K562 (cell line): ENCODE measurements around the gene LAMC1. TPM values are rescaled to one million over a fixed set of nuclear protein-coding genes. Genes with fewer than 3 reads are reported as not detected.

Source experiments
- ATAC-seq: fragments of 200-7000 bp; cut with Tn5 transposase; 3 replicates; pipeline ENCODE4 v1.9.1; 2020; ENCODE audit warnings: moderate library complexity
- BruUV-seq: library from RNA; stranded (reverse); fragments of 400-500 nt; replicated peaks from 2 replicates; lab custom pipeline; 2021; lab: Mats Ljungman, UMichigan
- CTCF ChIA-PET: fragments of 300-600 bp; formaldehyde crosslinking; extraction: SDS; loops from one replicate; lab custom pipeline; 2021; ENCODE audit warnings: low intra/inter-chr PET ratio; lab: Yijun Ruan, JAX
- POLR2A ChIA-PET: fragments of 300-600, 350-650 bp; sonication (Branson Sonifier 250); formaldehyde crosslinking; extraction: SDS; loops from one replicate; lab custom pipeline; 2021; ENCODE audit warnings: antibody characterized with exemption, inconsistent platforms; lab: Yijun Ruan, JAX
- DNase-seq, 4 experiments: peaks; one replicate each; pipeline versions ENCODE4 v3.0.0 to v3.0.0-alpha.2; 2011 to 2018; ENCODE audit warnings: low spot score in 3 of 4, mixed read lengths in 3 of 4; ENCODE audit errors: extremely low read depth in 1 of 4
- FAIRE-seq: peaks from 2 replicates; lab custom pipeline; 2011; peaks lifted over from hg19 to GRCh38; lab: Jason Lieb, UNC
- H2AFZ ChIP-seq: 2 replicates; pipeline ENCODE4 v1.6.0; 2011; ENCODE audit warnings: low read depth, low read length, control low read depth, inconsistent platforms
- H3K27ac ChIP-seq: fragments of 200-600 bp; 3 replicates; pipeline ENCODE4 v1.8.0; 2011; ENCODE audit warnings: low read depth, mild to moderate bottlenecking, control low read depth, inconsistent platforms, low read length, moderate library complexity, mixed read lengths; ENCODE audit errors: extremely low read depth
- H3K27me3 ChIP-seq, 2 experiments: fragments of 300-600 bp in 1 of 2; 2 replicates in 1 of 2; 3 replicates in 1 of 2; pipeline versions ENCODE4 v1.6.0 to v1.8.0; 2011; ENCODE audit warnings: inconsistent platforms in 2 of 2, low read length in 2 of 2, mild to moderate bottlenecking in 1 of 2, mixed read lengths in 1 of 2, moderate library complexity in 1 of 2; ENCODE audit not compliant: control insufficient read depth in 2 of 2, insufficient read depth in 2 of 2
- H3K36me3 ChIP-seq: fragments of 300-600 bp; 3 replicates; pipeline ENCODE4 v1.8.0; 2011; ENCODE audit warnings: mild to moderate bottlenecking, low read length, inconsistent platforms; ENCODE audit not compliant: control insufficient read depth, insufficient read depth
- H3K4me1 ChIP-seq, 2 experiments: fragments of 200-600 bp in 1 of 2; replicated peaks in 1 of 2; 2 replicates in 1 of 2; 3 replicates in 1 of 2; pipeline versions ENCODE4 v1.5.1 to v1.8.0; 2011; ENCODE audit warnings: inconsistent platforms in 2 of 2, low read length in 2 of 2, mild to moderate bottlenecking in 1 of 2, mixed read lengths in 1 of 2, moderate library complexity in 1 of 2; ENCODE audit not compliant: control insufficient read depth in 2 of 2, insufficient read depth in 2 of 2
- H3K4me2 ChIP-seq: 2 replicates; pipeline ENCODE4 v1.6.1; 2011; ENCODE audit warnings: low read length, control low read depth, inconsistent platforms, mixed read lengths; ENCODE audit not compliant: insufficient read depth
- H3K4me3 ChIP-seq: fragments of 200-600 bp; sonication (generic), shearing (Covaris generic); 2 replicates; pipeline ENCODE4 v1.5.1; 2016; ENCODE audit warnings: control low read depth, inconsistent platforms
- H3K79me2 ChIP-seq: fragments of 200-600 bp; 3 replicates; pipeline ENCODE4 v1.8.0; 2011; ENCODE audit warnings: low read length, inconsistent platforms; ENCODE audit not compliant: control insufficient read depth, insufficient read depth
- H3K9ac ChIP-seq, 2 experiments: 2 replicates each; pipeline versions ENCODE4 v1.6.0 to v1.6.1; 2011; ENCODE audit warnings: low read depth in 2 of 2, low read length in 2 of 2, control low read depth in 1 of 2, inconsistent platforms in 1 of 2, mild to moderate bottlenecking in 1 of 2, mixed read lengths in 1 of 2; ENCODE audit not compliant: insufficient read depth in 1 of 2
- H3K9me1 ChIP-seq: one replicate; pipeline ENCODE4 v1.6.0; 2011; ENCODE audit warnings: inconsistent platforms, mild to moderate bottlenecking, low read length, moderate library complexity; ENCODE audit not compliant: control insufficient read depth, insufficient read depth
- H3K9me3 ChIP-seq: replicated peaks from 2 replicates; pipeline ENCODE4 v1.5.1; 2011; ENCODE audit warnings: low read depth, low read length, inconsistent platforms; ENCODE audit not compliant: control insufficient read depth, insufficient read depth
- H4K20me1 ChIP-seq: replicated peaks from 2 replicates; pipeline ENCODE4 v1.6.1; 2011; ENCODE audit warnings: low read length, inconsistent platforms, mixed read lengths; ENCODE audit not compliant: control insufficient read depth, insufficient read depth
- CREM ChIP-seq: IDR thresholded peaks from 2 replicates; pipeline ENCODE4 v1.6.1; 2014; ENCODE audit warnings: antibody characterized with exemption, low read depth
- EHMT2 ChIP-seq: fragments of 450-650 bp; IDR thresholded peaks from 2 replicates; pipeline ENCODE4 v1.6.1; 2018; ENCODE audit warnings: antibody characterized with exemption
- FOS ChIP-seq: IDR thresholded peaks from 3 replicates; pipeline ENCODE4 v1.6.1; 2011; ENCODE audit not compliant: insufficient read length; ENCODE audit errors: extremely low read depth
- FOXJ2 ChIP-seq: fragments of 200-800 bp; sonication (Bioruptor generic); IDR thresholded peaks from 2 replicates; pipeline ENCODE4 v1.6.1; 2016; ENCODE audit warnings: missing genetic modification characterization, missing compliant biosample characterization
- HDAC6 ChIP-seq: IDR thresholded peaks from 2 replicates; pipeline ENCODE4 v1.6.1; 2012; ENCODE audit warnings: low read depth, mild to moderate bottlenecking, control low read depth, inconsistent platforms, low read length, moderate library complexity
- HMG20B ChIP-seq: fragments of 250-450 bp; sonication (Bioruptor Pico); IDR thresholded peaks from 2 replicates; pipeline ENCODE4 v1.5.0; 2021; ENCODE audit warnings: mild to moderate bottlenecking
- ILF3 ChIP-seq: fragments of 450-650 bp; IDR thresholded peaks from 2 replicates; pipeline ENCODE4 v1.6.1; 2018; ENCODE audit warnings: antibody characterized with exemption, mild to moderate bottlenecking, moderate library complexity, borderline replicate concordance
- JUN ChIP-seq, 2 experiments: sonication (generic) in 1 of 2; formaldehyde crosslinking in 1 of 2; IDR thresholded peaks; 2 replicates each; pipeline versions ENCODE4 v1.6.1 to v1.8.0; 2012 to 2022; ENCODE audit warnings: borderline replicate concordance in 2 of 2, mild to moderate bottlenecking in 2 of 2, improper control_type of control experiment in 1 of 2, low read depth in 1 of 2, low read length in 1 of 2, missing genetic modification reagents in 1 of 2
- KAT8 ChIP-seq: fragments of 450-650 bp; IDR thresholded peaks from 2 replicates; pipeline ENCODE4 v1.6.1; 2016; ENCODE audit warnings: low read depth, mild to moderate bottlenecking
- MCM2 ChIP-seq: fragments of 450-650 bp; IDR thresholded peaks from 2 replicates; pipeline ENCODE4 v1.6.1; 2017; ENCODE audit warnings: low read depth, mild to moderate bottlenecking
- PHB2 ChIP-seq: fragments of 450-650 bp; IDR thresholded peaks from 2 replicates; pipeline ENCODE4 v1.6.1; 2017; ENCODE audit warnings: low read depth
- POLR3G ChIP-seq: IDR thresholded peaks from 2 replicates; pipeline ENCODE4 v1.6.1; 2011; ENCODE audit not compliant: insufficient read length, insufficient replicate concordance; ENCODE audit errors: extremely low read depth
- SIN3A ChIP-seq, 2 experiments: fragments of 150-350 bp in 1 of 2; IDR thresholded peaks; 2 replicates each; pipeline ENCODE4 v1.6.1; 2011 to 2016; ENCODE audit warnings: borderline replicate concordance in 2 of 2, low read depth in 2 of 2, low read length in 2 of 2, mild to moderate bottlenecking in 2 of 2, moderate library complexity in 2 of 2; ENCODE audit not compliant: control insufficient read depth in 1 of 2
- SRSF7 ChIP-seq: fragments of 200-400 bp; formaldehyde crosslinking; optimal IDR thresholded peaks from 2 replicates; pipeline ENCODE3; 2017; ENCODE audit warnings: mild to moderate bottlenecking, low read depth, low read length
- TRIM28 ChIP-seq: fragments of 450-650 bp; IDR thresholded peaks from 2 replicates; pipeline ENCODE4 v1.6.1; 2017
- ZNF133 ChIP-seq: fragments of 250-450 bp; sonication (Bioruptor Pico); IDR thresholded peaks from 2 replicates; pipeline ENCODE4 v1.4.0; 2020; ENCODE audit warnings: mild to moderate bottlenecking
- ZNF583 ChIP-seq: fragments of 250-450 bp; sonication (Bioruptor Pico); IDR thresholded peaks from 2 replicates; pipeline ENCODE4 v1.4.0; 2020
- ZNF584 ChIP-seq: fragments of 200-800 bp; sonication (Bioruptor generic); IDR thresholded peaks from 2 replicates; pipeline ENCODE4 v1.6.1; 2016; ENCODE audit warnings: low read depth, mild to moderate bottlenecking, missing genetic modification characterization, missing compliant biosample characterization
- WGBS: fragments of 100-300 bp; shearing (Covaris generic); methylation state at CpG from one replicate; pipeline ENCODE4 v1.1.6; 2016; ENCODE audit warnings: low coverage, mixed read lengths; ENCODE audit not compliant: insufficient coverage; ENCODE audit errors: missing lambda C conversion rate; 5-methylcytosine and 5-hydroxymethylcytosine counted together
- in situ Hi-C: fragments of 300-500 bp; cut with MboI; formaldehyde crosslinking; loops from 4 replicates; pipeline ENCODE4 v1.15.0; 2018; ENCODE audit warnings: inconsistent platforms, mixed read lengths
- intact Hi-C: fragments of 100-400 bp; cut with micrococcal nuclease; formaldehyde crosslinking; loops from 2 replicates; pipeline ENCODE4 v1.14.2; 2022
- polyA plus RNA-seq, 8 experiments: library from polyadenylated mRNA; depleted of rRNA in 4 of 8; stranded (reverse) in 5 of 8; unstranded in 3 of 8; fragments of >200 nt; fragmentation: Nextera tagmentation in 2 of 8; fragmentation: Illumina TruSeq in 1 of 8; extraction: Ambion mirVana in 2 of 8; extraction: Trizol in 1 of 8; gene quantifications; 2 replicates each; pipeline versions ENCODE4 v1.2.1 to v1.2.3, GENCODE V29; 2011 to 2014; ENCODE audit warnings: inconsistent platforms in 1 of 8, missing spikeins in 1 of 8
- total RNA-seq, 7 experiments: library from RNA; depleted of rRNA in 6 of 7; stranded (reverse); fragments of >200 nt in 6 of 7; fragmentation: Illumina TruSeq in 2 of 7; extraction: Trizol in 2 of 7; gene quantifications; 2 replicates each; pipeline versions ENCODE4 v1.2.1 to v1.2.3, GENCODE V29; 2011 to 2021; ENCODE audit warnings: low replicate concordance in 1 of 7
- TF ChIP-seq, protein P1 (sequence below): sonication (generic); formaldehyde crosslinking; IDR thresholded peaks from 2 replicates; pipeline ENCODE4 v1.9.0; 2022; ENCODE audit warnings: mild to moderate bottlenecking, missing genetic modification reagents
- TF ChIP-seq, protein P2 (sequence below): IDR thresholded peaks from 2 replicates; pipeline ENCODE4 v1.6.1; 2014; ENCODE audit warnings: antibody characterized with exemption

The LAMC1 gene
- total and polyA plus RNA-seq, 9 of the 15 experiments (the other 6 are each of a cell fraction or from before 2014, with no cell fraction given) = 0.07 to 0.71 (median 0.13) TPM; not detected in 2

DNA sequence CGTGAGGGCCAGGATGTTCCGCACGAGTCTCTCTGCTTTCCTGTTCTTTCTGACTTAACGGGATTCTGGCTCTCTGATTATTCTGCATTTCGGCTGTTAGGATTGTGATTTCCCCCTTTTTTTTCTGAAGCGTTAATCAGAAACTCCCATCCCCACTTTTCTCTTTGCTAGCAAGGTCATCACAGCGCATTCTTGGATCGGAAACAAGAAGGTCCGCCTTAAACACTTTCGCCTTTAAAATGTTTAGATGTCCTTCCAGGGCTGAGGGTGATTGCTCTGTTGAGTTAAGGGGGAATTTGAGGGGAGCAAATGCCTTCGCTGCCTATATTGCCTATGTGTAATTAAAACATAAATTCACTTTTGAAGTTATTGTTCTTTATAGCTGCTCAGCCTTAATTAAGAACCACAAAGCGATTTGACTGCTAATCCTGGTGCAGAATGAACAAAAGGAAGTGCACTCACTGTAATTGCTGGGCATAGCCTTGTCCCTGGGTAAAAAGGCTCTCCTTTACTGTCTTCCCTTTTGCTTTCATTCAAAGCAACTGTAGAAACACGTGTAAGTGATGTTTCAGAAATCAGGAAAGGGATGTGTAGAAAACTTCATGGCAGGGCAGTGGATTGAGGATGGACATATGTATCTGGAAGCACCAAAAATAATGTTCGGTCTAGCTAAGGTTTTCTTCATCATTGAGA, 1.2 kb downstream of the LAMC1 start (continued):
- TF ChIP-seq HDAC6 = no peak
- TF ChIP-seq JUN (IDR thresholded peaks at IDR 0.05; ENCODE audit: borderline replicate concordance, low read depth, low read length) = no peak
- TF ChIP-seq JUN (CRISPR knock-in tag; IDR thresholded peaks at IDR 0.05; ENCODE audit: borderline replicate concordance) = no peak
- TF ChIP-seq, protein P1, sequence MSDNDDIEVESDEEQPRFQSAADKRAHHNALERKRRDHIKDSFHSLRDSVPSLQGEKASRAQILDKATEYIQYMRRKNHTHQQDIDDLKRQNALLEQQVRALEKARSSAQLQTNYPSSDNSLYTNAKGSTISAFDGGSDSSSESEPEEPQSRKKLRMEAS (CRISPR knock-in tag) = no peak
- TF ChIP-seq MCM2 = no peak
- TF ChIP-seq, all 486 proteins: peak for 0

DNA sequence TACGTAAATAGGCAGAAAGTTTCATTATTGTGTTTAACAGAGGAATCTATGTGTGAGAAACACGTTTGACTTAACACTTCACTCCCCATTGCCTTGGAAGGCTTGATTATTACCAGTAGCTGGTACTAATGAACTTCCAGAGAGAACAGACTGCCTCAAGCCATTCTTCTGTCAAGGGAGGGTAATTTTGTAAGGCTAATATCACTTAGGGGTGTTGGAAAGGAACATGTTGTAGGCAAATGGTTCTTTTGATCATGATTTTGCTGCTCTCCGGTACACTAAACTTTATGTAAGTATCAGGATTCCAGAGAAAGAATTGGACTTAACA, 1.8 kb downstream of the LAMC1 start:
- peaks cover 7 to 17% of the 10 kb centered on the region in 2 experiments; a peak in 4 of 5 replicates for H3K4me1 ChIP-seq
- intact Hi-C loops = no loop called here

More for the DNA sequence above, 1.8 kb downstream of the LAMC1 start:
- Histone ChIP-seq H3K27ac (no peak overlapping the region), H3K27me3 (peaks cover 35 to 42% of the 10 kb centered on the region in 2 experiments), H3K9me3 (no peaks in the 10 kb centered on the region)
- POLR2A ChIA-PET = interaction anchor here (0.7 kb wide), 1 partner anchor 9 kb away, joined by 3 read pairs; no protein-coding TSS in a partner anchor
- TF ChIP-seq POLR3G = no peak
- no peak for TF ChIP-seq HMG20B
- TF ChIP-seq EHMT2 = no peak
- TF ChIP-seq SIN3A (IDR thresholded peaks at IDR 0.05; ENCODE audit: borderline replicate concordance in 2 of 2, control insufficient read depth in 1 of 2, low read depth in 2 of 2, low read length in 2 of 2) = no peak
- no peak for TF ChIP-seq SRSF7
- TF ChIP-seq, protein P2, sequence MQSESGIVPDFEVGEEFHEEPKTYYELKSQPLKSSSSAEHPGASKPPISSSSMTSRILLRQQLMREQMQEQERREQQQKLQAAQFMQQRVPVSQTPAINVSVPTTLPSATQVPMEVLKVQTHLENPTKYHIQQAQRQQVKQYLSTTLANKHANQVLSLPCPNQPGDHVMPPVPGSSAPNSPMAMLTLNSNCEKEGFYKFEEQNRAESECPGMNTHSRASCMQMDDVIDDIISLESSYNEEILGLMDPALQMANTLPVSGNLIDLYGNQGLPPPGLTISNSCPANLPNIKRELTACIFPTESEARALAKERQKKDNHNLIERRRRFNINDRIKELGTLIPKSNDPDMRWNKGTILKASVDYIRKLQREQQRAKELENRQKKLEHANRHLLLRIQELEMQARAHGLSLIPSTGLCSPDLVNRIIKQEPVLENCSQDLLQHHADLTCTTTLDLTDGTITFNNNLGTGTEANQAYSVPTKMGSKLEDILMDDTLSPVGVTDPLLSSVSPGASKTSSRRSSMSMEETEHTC = no peak
- TF ChIP-seq CREM = no peak
- TF ChIP-seq ZNF584 (CRISPR knock-in tag) = no peak
- TF ChIP-seq FOXJ2 (tag) = no peak
- no peak for TF ChIP-seq ZNF583 (CRISPR knock-in tag)
- TF ChIP-seq ILF3 = no peak
- TF ChIP-seq FOS = no peak
- no peak for TF ChIP-seq TRIM28
- TF ChIP-seq PHB2 = no peak
- TF ChIP-seq KAT8 = no peak
- TF ChIP-seq ZNF133 (CRISPR knock-in tag) = no peak
- TF ChIP-seq, all 486 proteins: peak for 0
- Histone ChIP-seq H3K79me2 (no peaks in the 10 kb centered on the region), H2AFZ (no peak overlapping the region), H4K20me1 (no peaks in the 10 kb centered on the region), H3K36me3 (no peaks in the 10 kb centered on the region), H3K4me2 (no peak overlapping the region), H3K9ac (no peak overlapping the region), H3K9me1 (no peaks in the 10 kb centered on the region), H3K4me3 (no peak overlapping the region)
- 2% methylated on average over 3 of the region's 3 CpGs for WGBS
- CTCF ChIA-PET = no interaction called here
- BruUV-seq = no TSS peak
- no peak for FAIRE-seq
- no peak for DNase-seq
- ATAC-seq = no peak
- in situ Hi-C loops = no loop called here
